GM19023 (cell line): ENCODE results near the gene SNX32.
"Not testable (repeated sequence)": the region's sequence is repeated elsewhere in the genome, so short reads cannot be mapped to it uniquely, and the experiment has no call there.

Source experiments
- ATAC-seq: cut with Tn5 transposase; IDR thresholded peaks from one replicate; pipeline ENCODE4 v1.9.1; 2021; ENCODE audit warnings: mild to moderate bottlenecking, moderate library complexity; ENCODE audit not compliant: unreplicated experiment

SNX32 gene

DNA sequence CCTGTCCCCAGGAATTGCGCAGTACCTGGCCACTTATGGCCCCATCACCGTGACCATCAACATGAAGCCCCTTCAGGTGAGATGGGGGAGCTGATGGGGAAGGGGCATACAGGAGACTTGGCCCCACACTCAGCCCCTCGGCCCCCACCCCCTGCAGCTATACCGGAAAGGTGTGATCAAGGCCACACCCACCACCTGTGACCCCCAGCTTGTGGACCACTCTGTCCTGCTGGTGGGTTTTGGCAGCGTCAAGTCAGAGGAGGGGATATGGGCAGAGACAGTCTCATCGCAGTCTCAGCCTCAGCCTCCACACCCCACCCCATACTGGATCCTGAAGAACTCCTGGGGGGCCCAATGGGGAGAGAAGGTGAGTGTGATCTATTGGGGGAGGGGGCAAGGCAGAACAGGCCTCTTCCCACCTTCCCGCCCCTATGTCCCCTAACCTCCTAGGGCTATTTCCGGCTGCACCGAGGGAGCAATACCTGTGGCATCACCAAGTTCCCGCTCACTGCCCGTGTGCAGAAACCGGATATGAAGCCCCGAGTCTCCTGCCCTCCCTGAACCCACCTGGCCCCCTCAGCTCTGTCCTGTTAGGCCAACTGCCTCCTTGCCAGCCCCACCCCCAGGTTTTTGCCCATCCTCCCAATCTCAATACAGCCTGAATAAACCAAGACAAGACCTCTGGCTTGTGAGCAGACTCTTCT is 49.4 kb downstream of the SNX32 start:
- ATAC-seq = no peak

GRCh38 chr11:65883786-65884715 is 50.3 kb downstream of the SNX32 start:
- no peak for ATAC-seq

DNA sequence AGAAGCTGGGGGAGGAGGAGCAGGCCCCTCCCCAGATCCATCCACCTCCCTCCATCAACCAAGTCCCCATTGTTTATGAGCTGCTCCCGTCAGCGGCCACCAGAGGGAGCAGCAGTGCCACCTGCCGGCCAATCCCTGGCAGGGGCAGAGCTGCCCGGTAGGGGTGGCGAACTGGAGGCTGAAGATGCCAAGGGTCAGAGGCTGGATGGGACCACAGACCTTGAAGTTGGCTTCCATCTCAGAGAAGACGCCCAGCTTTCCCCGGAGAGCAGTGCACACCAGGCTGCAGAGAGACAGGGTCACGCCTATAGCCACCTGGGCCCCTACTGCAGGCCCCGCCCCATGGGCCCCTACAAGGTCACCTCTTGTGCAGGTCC is 50.9 kb downstream of the SNX32 start:
- ATAC-seq = no peak

DNA sequence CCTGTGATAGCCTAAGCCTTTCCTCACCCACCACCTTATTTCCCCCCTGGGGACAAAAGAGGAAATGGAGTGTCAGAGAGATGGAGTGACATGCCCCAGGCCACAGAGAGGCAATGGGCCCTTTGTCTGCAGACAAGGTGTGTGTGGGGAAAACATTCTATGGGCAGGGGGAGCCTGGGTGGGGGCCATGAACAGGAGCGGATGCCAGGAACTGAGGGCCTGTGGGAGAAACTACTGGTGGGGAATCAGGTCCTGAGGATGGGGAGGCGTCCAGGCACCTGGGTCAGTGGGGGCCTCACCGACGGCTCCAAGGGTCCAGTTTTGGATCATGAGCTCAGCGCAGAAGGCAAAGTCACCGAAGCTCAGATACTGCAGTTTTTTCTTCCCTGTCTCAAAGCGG is 51.5 kb downstream of the SNX32 start:
- ATAC-seq = no peak

GRCh38 chr11:65885808-65886536 is 52.2 kb downstream of the SNX32 start:
- ATAC-seq = no peak

DNA sequence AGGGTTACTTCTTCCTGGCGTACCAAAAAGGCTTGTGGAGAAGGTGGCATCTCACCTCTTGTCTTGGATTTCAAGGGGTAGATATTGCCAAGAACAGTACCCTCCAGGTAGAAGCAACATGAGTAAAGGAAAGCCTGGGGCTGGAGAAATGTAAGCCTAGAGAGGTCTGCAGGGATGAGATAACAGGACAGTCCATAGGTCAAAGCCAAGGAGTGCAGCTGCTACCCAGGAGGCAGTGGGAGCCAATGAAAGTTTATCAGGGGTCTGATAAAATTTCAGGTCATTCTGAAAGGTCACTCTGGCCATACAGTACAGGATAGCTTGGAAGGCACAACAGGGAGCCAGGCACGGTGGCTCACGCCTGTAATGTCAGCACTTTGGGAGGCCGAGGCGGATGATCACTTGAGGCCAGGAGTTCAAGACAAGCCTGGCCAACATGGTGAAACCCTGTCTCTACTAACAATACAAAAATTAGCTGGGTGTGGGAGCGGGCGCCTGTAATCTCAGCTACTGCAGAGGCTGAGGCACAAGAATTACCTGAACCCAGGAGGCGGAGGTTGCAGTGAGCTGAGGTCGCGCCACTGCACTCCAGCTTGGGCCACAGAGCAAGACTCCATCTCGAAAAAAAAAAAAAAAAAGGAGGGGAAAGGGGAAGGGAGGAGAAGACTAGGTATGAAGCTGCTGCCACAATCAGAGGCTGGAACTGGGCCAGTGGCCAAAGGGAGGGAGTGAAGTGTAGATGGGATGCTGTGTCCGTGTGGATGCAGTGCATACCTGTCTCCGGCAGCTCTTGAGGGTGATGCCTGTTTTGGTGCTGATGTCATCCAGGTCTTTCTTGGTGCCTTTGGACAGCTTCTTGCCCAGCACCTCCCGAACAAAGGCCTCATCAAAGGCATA is 53.3 kb downstream of the SNX32 start:
- no peak for ATAC-seq

GRCh38 chr11:65887723-65888162 is 54.0 kb downstream of the SNX32 start:
- ATAC-seq = peak; percentile 0

GRCh38 chr11:65888163-65888814 is 54.5 kb downstream of the SNX32 start, which contains the start of gene FIBP:
Gene FIBP (minus strand): TSS chr11:65888471. CDS start chr11:65888418, 53 bp downstream.
- peak; percentile 40 for ATAC-seq

DNA sequence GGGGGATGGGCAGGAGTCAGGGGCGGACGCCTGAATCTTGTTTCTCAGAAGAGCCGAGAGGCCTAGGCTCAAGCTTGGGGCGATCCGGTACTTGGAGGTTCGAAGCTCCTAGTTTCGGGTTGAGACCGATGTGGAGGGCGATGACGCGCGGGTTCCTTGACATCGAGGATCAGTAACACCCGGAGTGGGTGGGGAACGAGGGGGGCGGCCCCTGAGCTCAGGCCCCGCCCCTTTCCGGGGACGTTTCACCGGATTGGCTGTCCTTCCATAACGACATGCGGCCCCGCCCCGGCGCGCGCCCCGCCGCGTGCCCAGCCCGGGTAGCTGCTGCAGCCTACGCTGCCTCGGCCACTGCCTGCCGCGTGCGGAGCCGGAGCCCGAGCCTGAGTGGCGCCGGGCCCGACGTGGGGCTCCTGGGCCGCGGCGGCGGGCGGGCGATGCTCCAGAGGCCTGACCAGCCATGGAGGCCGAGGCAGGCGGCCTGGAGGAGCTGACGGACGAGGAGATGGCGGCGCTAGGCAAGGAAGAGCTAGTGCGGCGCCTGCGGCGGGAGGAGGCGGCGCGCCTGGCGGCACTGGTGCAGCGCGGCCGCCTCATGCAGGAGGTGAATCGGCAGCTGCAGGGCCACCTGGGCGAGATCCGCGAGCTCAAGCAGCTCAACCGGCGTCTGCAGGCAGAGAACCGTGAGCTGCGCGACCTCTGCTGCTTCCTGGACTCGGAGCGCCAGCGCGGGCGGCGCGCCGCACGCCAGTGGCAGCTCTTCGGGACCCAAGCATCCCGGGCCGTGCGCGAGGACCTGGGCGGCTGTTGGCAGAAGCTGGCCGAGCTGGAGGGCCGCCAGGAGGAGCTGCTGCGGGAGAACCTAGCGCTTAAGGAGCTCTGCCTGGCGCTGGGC is 56.8 kb downstream of the SNX32 start, which contains the start of gene CCDC85B:
Gene CCDC85B (plus strand): TSS at position 350 of the 895 bp plus-strand sequence. CDS start 111 bp downstream, at position 461.
- ATAC-seq = peak; percentile 53

DNA sequence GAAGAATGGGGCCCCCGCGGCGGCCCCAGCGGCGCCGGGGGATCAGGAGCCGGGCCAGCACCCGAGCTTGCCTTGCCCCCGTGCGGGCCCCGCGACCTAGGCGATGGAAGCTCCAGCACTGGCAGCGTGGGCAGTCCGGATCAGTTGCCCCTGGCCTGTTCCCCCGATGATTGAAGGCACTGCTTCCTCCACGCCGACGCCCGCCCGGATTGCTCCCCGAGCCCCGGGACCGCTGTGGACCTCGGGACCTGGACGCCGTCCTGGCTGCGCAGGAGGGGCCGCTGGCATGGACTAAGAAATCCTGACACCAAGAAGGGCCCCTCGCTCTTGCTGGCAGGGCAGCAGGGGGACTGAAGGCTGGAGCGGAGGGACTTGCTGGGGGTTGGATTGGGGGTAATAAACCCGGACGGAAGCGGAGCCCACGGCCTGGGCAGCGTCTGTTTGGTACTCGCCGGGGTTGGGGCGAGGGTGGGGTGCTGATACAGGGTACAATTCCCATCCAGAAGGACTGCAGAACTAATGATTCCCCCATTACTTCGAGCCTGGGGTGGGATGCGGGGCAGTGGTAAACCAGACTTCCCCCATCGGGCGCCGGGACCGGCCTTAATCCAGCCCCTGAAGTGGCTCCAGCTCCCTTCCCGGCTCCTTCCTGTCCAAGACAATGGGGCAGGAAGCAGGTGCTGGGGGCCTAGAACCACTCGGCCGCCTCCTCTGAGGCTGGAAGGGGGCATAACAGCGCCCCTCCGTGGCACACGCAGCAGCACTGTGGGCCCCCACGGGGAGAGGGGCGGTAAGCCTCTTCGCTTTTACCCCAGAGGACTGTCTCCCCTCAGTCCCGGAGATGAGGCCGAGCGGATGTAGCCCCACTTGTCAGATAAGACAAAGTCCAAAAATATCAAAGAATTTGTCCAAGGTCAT is 57.7 kb downstream of the SNX32 start:
- no peak for ATAC-seq

GRCh38 chr11:65892137-65892540 is 58.4 kb downstream of the SNX32 start:
- ATAC-seq = not testable (repeated sequence)

GRCh38 chr11:65892661-65893317 is 59.0 kb downstream of the SNX32 start:
- ATAC-seq = no peak

DNA sequence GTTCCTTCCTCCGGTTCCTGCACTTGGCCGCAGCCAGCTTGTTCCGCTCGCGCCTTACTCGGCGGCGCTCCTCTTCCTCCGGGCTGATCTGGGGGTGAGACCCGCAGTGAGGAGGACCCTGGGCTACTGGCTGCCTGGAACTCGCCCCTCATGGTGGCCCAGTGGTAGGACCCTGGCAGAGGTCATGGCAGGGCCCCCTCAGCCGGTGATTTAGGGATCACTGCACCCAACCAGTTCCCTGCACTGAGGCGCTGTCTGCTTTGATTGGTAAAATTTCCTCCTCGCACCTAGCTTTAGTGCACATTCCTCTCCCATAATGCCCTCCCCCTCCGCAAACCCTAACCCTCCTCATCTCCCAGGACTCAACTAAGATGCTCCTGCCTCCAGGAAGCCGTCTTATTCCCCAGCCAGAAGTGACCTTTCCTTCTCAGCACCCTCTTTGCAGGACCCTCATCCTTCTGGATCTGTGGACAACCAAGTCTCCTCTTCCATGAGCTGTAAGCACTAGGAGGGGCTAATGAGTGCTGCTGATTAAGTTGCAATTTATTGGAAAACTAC is 60.4 kb downstream of the SNX32 start:
- no peak for ATAC-seq

GRCh38 chr11:65895482-65895981 is 61.8 kb downstream of the SNX32 start:
- no peak for ATAC-seq

GRCh38 chr11:65896034-65896999 is 62.6 kb downstream of the SNX32 start:
- ATAC-seq = no peak
